Natural killer cell (primary cell): ENCODE results near the gene RRBP1. TPM values are rescaled to one million over a fixed set of nuclear protein-coding genes. Genes with fewer than 3 reads are reported as not detected.

Experiments
- ATAC-seq, 3 donors: fragments of 150-1000 bp in 2 of 3; fragments of 200-7000 bp in 1 of 3; cut with Tn5 transposase; 1 replicate in 1 of 3; 2 replicates in 2 of 3; pipeline ENCODE4 v1.10.0; 2021; ENCODE audit warnings: mild to moderate bottlenecking in 2 of 3, moderate library complexity in 2 of 3
- DNase-seq, 2 donors: peaks; one replicate each; pipeline versions ENCODE4 v3.0.0 to v3.0.0-alpha.2; 2013 to 2021; ENCODE audit warnings: mixed read lengths in 1 of 2
- H3K27ac ChIP-seq: one replicate; pipeline ENCODE4 v1.5.1; 2013; ENCODE audit warnings: mild to moderate bottlenecking, low read length
- H3K27me3 ChIP-seq: one replicate; pipeline ENCODE4 v1.6.1; 2013; ENCODE audit warnings: low read length; ENCODE audit not compliant: control insufficient read depth, insufficient read depth
- H3K36me3 ChIP-seq: one replicate; pipeline ENCODE4 v1.6.1; 2013; ENCODE audit warnings: low read length; ENCODE audit not compliant: control insufficient read depth, insufficient read depth
- H3K4me1 ChIP-seq: one replicate; pipeline ENCODE4 v1.6.1; 2013; ENCODE audit warnings: low read length; ENCODE audit not compliant: control insufficient read depth, insufficient read depth
- H3K4me3 ChIP-seq: one replicate; pipeline ENCODE4 v1.5.1; 2013; ENCODE audit warnings: low read length
- H3K9me3 ChIP-seq: one replicate; pipeline ENCODE4 v1.6.1; 2013; ENCODE audit warnings: low read length; ENCODE audit not compliant: control insufficient read depth, insufficient read depth
- H3K27ac Mint-ChIP-seq, 2 donors: one replicate each; pipeline ENCODE4 v1.8.0; 2022; ENCODE audit warnings: mild to moderate bottlenecking in 2 of 2, mixed read lengths in 2 of 2, moderate library complexity in 1 of 2
- H3K27me3 Mint-ChIP-seq, 2 donors: one replicate each; pipeline ENCODE4 v1.8.0; 2022; ENCODE audit warnings: low read depth in 2 of 2, mixed read lengths in 2 of 2
- H3K36me3 Mint-ChIP-seq: one replicate; pipeline ENCODE4 v1.8.0; 2022; ENCODE audit warnings: mixed read lengths
- H3K4me1 Mint-ChIP-seq, 2 donors: one replicate each; pipeline ENCODE4 v1.8.0; 2022; ENCODE audit warnings: mixed read lengths in 2 of 2
- H3K4me3 Mint-ChIP-seq: one replicate; pipeline ENCODE4 v1.8.0; 2022; ENCODE audit warnings: mild to moderate bottlenecking, moderate library complexity, mixed read lengths
- H3K9me3 Mint-ChIP-seq, 2 donors: one replicate each; pipeline ENCODE4 v1.8.0; 2022; ENCODE audit warnings: mixed read lengths in 2 of 2
- WGBS: methylation state at CpG from one replicate; pipeline ENCODE4 v1.1.7; 2013; ENCODE audit warnings: missing lambda C conversion rate; ENCODE audit not compliant: insufficient coverage; 5-methylcytosine and 5-hydroxymethylcytosine counted together
- intact Hi-C: fragments of 100-400 bp; cut with micrococcal nuclease; formaldehyde crosslinking; loops from one replicate; pipeline ENCODE4 v1.14.2; 2022
- total RNA-seq, 4 donors: library from RNA; stranded (reverse); fragments of 120-200 nt in 1 of 4; gene quantifications; one replicate each; pipeline versions ENCODE4 v1.2.3 to v1.2.4, GENCODE V29; 2013 to 2022
- TF ChIP-seq, protein P1 (sequence below): fragments of 200-600 bp; IDR thresholded peaks from one replicate; pipeline ENCODE4 v1.8.0; 2022; ENCODE audit warnings: antibody characterized with exemption

RRBP1 gene
- total RNA-seq, 3 donors from 2014 or later (not counting 1 experiment from before 2014, with no cell fraction given) = 88.3 to 95.4 (median 90.1) TPM

DNA sequence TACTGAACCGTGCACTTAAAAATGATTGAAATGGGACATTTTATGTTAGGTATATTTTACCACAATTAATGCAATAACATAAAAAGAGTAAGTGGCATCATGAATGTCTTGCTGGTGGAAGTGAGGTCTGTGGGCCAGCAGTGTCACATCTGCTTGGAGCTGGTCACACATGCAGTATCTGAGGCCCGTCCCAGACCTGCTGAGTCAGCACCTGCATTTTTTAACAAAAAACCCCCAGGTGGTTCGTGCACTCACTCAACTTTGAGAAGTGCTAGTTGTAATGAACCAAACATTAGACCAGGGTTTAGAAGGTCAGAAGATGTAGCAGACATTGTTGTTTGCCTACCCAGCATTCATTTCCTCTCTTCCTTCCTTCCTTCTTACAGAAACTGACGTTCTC lies 38.7 kb upstream of the RRBP1 start:
- H3K36me3 Mint-ChIP-seq = no peaks in the 10 kb centered on the region
- Histone ChIP-seq H3K36me3 (no peaks in the 10 kb centered on the region), H3K27ac (no peak overlapping the region), H3K4me3 (no peak overlapping the region), H3K27me3 (no peaks in the 10 kb centered on the region), H3K4me1 (peaks cover 4% of the 10 kb centered on the region), H3K9me3 (no peaks in the 10 kb centered on the region)
- H3K4me1 Mint-ChIP-seq = no peaks in the 10 kb centered on the region
- H3K9me3 Mint-ChIP-seq = no peaks in the 10 kb centered on the region
- DNase-seq (no peak), ATAC-seq (no peak)
- intact Hi-C loops = no loop called here
- H3K27me3 Mint-ChIP-seq = peaks cover 8 to 15% of the 10 kb centered on the region in 2 donors
- no peak overlapping the region for H3K27ac Mint-ChIP-seq
- WGBS = 68% methylated on average over 3 of the region's 4 CpGs
- no peak overlapping the region for H3K4me3 Mint-ChIP-seq
- TF ChIP-seq, protein P1, sequence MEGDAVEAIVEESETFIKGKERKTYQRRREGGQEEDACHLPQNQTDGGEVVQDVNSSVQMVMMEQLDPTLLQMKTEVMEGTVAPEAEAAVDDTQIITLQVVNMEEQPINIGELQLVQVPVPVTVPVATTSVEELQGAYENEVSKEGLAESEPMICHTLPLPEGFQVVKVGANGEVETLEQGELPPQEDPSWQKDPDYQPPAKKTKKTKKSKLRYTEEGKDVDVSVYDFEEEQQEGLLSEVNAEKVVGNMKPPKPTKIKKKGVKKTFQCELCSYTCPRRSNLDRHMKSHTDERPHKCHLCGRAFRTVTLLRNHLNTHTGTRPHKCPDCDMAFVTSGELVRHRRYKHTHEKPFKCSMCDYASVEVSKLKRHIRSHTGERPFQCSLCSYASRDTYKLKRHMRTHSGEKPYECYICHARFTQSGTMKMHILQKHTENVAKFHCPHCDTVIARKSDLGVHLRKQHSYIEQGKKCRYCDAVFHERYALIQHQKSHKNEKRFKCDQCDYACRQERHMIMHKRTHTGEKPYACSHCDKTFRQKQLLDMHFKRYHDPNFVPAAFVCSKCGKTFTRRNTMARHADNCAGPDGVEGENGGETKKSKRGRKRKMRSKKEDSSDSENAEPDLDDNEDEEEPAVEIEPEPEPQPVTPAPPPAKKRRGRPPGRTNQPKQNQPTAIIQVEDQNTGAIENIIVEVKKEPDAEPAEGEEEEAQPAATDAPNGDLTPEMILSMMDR = no peak

DNA sequence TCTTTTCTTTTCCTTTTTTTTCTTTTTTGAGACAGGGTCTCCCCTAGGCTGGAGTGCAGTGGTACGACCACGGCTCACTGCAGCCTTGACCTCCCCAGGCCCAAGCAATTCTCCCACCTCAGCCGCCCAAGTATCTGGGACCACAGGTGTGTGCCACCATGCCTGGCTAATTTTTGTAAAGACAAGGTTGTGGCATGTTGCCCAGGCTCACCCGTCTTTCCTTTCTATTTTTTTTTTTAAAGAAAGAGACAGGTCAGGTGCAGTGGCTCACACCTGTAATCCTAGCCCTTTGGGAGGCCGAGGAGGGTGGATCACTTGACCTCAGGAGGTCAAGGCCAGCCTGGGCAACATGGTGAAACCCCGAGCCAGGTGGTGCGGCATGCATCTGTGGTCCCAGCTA lies 34.3 kb upstream of the RRBP1 start:
- no peak overlapping the region for H3K27ac Mint-ChIP-seq
- TF ChIP-seq, protein P1 = no peak
- H3K9me3 Mint-ChIP-seq = no peaks in the 10 kb centered on the region
- DNase-seq = no peak
- H3K4me1 ChIP-seq = no peaks in the 10 kb centered on the region
- no peaks in the 10 kb centered on the region for H3K4me1 Mint-ChIP-seq
- no peaks in the 10 kb centered on the region for H3K27me3 Mint-ChIP-seq
- no peaks in the 10 kb centered on the region for H3K9me3 ChIP-seq
- H3K36me3 Mint-ChIP-seq = no peaks in the 10 kb centered on the region
- no peaks in the 10 kb centered on the region for H3K27me3 ChIP-seq
- H3K36me3 ChIP-seq = no peaks in the 10 kb centered on the region
- intact Hi-C loops = no loop called here
- WGBS = 85% methylated on average over 7 of the region's 7 CpGs
- H3K27ac ChIP-seq = no peak overlapping the region
- ATAC-seq = no peak
- no peak overlapping the region for H3K4me3 Mint-ChIP-seq
- no peak overlapping the region for H3K4me3 ChIP-seq

DNA sequence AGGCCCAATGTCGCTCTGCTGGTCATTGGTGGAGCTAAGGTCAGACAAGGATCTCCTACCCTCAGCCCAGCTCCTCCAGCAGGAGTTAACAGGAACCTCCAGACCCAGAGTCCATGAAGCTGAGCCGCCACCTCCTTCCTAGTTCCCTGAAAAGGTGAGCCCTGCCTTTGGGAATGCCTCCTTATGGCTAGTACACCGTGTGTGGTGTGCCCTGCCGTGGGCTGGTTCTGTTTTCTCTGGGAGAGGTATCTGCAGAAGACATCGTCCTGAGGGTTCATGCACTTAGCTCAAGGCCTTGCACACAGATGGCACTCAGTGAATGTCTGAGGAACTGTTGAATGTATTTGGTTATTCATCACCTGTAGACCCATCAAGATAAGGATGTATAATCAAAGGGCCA lies 33.0 kb upstream of the RRBP1 start:
- H3K9me3 Mint-ChIP-seq = no peaks in the 10 kb centered on the region
- no peak overlapping the region for H3K27ac ChIP-seq

DNA sequence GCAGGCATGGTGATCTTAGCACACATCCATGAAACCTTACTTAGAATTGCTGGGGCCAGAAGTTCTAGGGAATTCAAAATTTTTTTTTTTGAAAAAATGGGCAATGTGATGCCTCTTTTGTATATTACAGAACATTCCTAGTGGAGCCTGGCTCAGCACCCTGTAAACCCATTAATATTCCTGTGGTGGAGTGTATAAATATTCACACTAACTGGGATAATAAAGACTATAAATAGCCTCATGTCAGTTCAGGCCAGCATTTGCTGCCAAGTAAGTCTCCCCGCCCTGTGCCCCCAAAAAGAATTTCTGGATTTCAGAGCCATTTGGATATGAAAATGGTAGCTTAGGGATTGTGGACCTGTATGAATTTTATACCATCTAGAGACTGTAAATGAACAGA lies 32.6 kb upstream of the RRBP1 start:
- no peaks in the 10 kb centered on the region for H3K36me3 ChIP-seq
- no peaks in the 10 kb centered on the region for H3K9me3 ChIP-seq
- H3K4me1 Mint-ChIP-seq = no peaks in the 10 kb centered on the region
- no peak overlapping the region for H3K4me3 ChIP-seq
- no peaks in the 10 kb centered on the region for H3K27me3 ChIP-seq
- DNase-seq = no peak
- H3K9me3 Mint-ChIP-seq = no peaks in the 10 kb centered on the region
- intact Hi-C loops = no loop called here
- H3K27ac ChIP-seq = no peak overlapping the region
- H3K4me3 Mint-ChIP-seq = no peak overlapping the region
- no peaks in the 10 kb centered on the region for H3K4me1 ChIP-seq
- TF ChIP-seq, protein P1 = no peak
- WGBS = 100% methylated on average over 1 of the region's 1 CpG
- no peak overlapping the region for H3K27ac Mint-ChIP-seq
- H3K27me3 Mint-ChIP-seq = no peaks in the 10 kb centered on the region
- ATAC-seq = no peak
- no peaks in the 10 kb centered on the region for H3K36me3 Mint-ChIP-seq

More for the DNA sequence above, 33.0 kb upstream of the RRBP1 start:
- Mint-ChIP-seq H3K27ac (no peak overlapping the region), H3K36me3 (no peaks in the 10 kb centered on the region), H3K4me3 (no peak overlapping the region), H3K4me1 (no peaks in the 10 kb centered on the region), H3K27me3 (no peaks in the 10 kb centered on the region)
- TF ChIP-seq, protein P1 = no peak
- Histone ChIP-seq H3K27me3 (no peaks in the 10 kb centered on the region), H3K36me3 (no peaks in the 10 kb centered on the region), H3K4me1 (no peaks in the 10 kb centered on the region), H3K4me3 (no peak overlapping the region), H3K9me3 (no peaks in the 10 kb centered on the region)
- WGBS = 93% methylated on average over 5 of the region's 5 CpGs
- intact Hi-C loops = no loop called here
- ATAC-seq (no peak), DNase-seq (no peak)
